GM21367 (cell line): ENCODE data around the gene MTA3.
A peak's percentile ranks its signal among the peaks of the same experiment; 100 is the strongest.

Experiments used
- ATAC-seq: cut with Tn5 transposase; IDR thresholded peaks from one replicate; pipeline ENCODE4 v1.9.1; 2021; ENCODE audit not compliant: unreplicated experiment

MTA3 gene

DNA sequence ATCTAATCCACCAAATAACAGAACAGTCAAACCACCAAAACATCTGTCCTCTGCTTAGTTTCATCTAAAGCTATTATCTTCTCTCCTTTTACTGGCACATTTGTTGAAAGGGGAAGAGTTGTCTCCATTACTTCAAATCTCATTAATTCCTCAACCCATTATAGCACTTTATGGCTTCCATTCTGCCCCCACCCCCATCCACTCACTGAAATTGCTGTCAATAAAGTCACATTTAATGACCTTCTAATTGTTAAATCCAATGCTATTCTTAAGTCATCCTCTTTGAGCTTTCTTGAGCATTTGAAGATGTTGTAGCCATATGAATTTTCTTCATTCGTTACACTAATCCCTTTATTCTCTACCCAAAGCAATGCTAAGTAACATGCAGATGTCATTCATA is 190.3 kb downstream of the MTA3 start:
- no peak for ATAC-seq

DNA sequence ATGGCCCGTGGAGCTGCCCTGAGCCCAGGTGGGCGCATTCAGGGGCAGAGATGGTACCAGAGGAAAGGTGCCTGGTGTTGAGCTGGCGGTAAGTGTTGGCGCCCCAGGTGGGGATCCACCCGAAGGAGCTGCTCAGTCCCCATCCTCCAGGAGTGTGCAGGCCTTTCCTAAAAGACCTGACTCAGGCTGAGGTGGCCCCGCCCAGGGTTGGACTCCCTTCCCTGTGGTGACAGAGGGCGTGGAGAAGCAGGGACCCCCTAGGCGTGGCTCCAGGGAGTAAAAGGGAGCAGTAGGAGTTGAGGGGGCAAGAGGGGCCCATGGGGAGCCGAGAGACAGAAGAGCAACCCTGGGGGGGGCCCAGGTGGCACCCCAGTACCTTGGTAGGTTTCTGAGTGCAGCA is 193.1 kb downstream of the MTA3 start:
- no peak for ATAC-seq

DNA sequence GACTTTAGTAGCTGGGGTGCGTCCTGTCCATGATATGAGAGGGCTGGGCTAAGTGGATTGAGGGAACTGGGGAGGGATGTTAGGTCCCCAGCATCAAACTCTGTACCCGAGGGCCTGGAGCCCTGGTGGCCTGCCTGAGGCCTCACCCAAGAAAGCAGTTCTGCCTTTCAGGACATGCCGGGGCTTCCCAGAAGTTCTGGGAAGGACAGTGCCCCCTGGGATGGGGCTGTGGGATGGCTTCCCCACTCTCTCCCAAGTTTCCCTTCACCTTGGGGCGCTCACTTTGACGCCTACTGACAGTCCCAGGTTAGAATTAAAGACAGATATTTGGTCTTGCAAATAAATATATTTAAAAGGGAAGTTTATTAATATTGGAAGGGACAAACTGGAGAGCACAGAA is 193.7 kb downstream of the MTA3 start:
- no peak for ATAC-seq

DNA sequence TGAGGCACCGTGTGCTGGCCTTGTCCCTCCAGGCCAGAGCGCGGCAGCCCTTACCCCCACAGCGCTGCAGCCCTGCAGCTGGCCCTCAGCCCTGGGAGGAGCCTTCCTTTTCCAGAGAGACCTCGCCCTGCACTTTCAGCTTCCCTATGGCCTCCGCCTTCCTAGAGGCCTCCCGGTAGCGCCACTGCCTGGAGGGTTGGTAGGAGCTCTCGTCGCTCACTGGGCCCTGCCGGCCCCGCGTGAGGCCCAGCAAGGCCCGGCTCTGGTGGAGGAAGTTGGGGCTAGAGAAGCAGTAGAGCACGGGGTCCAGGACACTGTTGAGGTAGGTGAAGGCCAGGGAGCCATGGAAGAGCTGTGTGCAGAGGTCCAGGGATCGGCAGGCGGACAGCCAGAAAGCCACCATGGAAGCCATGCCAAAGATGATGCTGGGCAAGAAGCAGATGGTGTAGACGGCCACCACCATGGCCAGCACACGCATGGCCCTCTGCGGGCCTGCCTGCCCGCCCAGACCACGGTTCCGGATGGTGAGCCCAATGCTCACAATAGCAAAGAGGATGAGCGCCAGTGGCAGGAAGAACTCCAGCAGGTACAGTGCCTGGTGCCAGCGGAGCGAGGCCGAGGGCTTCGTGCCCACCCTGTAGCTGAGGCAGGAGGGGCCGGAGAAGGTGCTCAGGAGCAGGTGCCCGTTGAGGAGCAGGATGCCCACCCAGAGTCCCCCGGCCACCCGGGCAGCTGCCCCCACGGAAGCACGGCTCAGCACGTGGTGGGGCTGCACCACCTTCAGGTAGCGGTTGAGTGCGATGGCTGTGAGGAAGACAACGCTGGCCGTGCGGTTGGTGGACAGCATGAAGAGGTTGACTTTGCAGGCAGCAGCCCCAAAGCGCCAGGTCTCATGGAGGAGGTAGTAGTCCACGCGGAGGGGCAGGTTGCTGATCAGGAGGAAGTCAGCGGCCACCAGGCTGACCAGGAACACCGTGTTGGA is 194.7 kb downstream of the MTA3 start:
- ATAC-seq = no peak

DNA sequence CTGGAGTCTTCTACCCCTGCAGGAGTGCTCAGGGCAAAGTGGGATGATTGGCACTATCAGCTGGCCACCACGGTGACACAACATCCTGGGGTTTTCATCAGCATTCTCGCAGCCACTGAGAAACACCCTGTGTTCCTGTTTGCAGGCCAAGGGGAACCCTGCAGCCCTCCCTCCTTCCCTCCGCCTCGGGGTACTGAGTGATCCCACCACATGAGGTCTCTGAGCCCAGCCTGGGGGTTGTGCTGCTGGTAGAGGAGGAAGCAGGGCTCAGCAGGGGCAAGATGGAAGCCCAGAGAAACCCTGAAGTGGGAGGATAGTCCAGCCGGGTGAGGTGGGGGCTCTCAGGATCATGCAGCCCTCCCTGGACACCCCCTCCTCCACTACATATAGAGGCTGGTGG is 195.7 kb downstream of the MTA3 start, which contains the start of gene OXER1:
TSS of gene OXER1 (minus strand) at position 40 of the 400 bp plus-strand sequence. CDS start 73 bp downstream, outside the sequence.
- no peak for ATAC-seq

DNA sequence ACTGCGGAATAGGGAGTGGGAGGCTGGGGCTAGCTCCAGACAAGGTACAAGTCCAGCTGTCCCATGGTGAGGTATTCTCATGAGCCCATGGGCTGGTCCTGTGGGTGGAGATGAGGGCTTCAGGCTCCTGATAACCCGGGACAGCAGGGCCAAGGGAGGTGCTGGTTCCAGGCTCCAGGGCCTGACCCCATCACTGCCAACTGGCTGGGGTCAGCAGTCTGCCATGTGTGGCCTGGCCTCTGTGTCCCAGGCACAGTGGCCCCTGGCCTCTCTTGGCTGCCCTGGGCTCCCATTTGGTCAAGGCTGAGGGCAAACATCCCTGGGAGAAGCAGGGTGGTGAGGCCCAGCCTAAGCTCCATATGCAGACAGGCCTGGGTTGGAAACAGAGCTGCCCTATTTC is 196.5 kb downstream of the MTA3 start:
- no peak for ATAC-seq

DNA sequence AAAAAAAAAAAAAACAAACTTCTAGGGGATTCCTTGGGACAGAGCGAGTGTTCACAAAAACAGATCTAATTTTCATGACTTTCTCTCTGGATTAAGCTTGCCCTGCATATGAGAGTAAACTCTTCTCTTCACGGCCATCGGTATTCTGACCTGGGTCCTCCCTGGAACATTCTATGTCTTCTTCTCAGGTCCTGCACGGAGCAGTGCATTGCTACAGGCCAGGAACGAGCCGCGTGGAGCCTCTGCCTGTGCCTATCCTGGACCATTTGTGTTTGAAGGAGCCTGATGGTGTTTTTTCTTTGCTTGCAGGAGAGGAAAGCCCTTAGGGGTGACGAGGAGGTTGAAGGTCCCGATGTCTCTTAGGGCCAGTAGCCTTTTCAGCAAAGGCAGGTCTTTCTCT is 197.3 kb downstream of the MTA3 start:
- ATAC-seq = no peak

DNA sequence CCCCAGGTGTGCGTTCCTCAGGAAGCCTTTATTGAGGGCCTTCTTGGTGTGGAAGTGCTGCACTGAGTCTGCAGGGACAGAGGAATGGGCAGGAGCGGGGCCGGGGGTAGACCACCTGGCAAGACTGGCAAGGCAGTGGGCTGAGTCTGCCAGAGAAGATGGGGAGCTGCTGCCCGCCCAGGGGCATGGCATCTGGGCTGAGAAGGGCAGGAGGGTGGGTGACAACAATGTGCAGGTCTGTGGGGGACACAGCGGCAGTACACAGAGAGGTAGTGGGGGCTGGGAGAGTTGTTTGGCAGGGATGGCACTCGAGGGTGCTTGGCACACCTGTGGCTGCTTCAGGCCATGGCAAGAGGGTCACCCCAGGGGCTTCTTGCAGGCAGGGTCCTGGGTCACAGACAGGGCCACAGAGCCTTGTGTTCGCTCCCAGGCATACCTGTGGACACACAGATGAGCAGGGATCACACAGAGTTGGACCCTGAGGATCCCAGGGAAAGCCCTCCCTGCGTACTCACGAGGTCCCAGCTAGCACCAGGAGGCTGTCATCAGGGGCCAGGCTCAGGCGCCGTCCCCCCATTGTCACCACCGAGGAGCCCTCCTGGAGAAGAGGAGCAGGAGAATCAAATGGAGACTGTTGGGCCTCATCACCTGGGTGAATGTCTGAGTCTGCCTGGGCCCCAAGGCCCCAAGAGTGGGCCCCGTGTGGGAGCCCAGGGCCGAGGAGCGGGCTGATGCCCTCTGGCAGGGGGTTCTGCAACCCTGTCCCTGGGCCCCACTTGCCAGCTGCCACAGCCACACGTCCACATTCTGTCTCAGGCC is 198.9 kb downstream of the MTA3 start:
- no peak for ATAC-seq

DNA sequence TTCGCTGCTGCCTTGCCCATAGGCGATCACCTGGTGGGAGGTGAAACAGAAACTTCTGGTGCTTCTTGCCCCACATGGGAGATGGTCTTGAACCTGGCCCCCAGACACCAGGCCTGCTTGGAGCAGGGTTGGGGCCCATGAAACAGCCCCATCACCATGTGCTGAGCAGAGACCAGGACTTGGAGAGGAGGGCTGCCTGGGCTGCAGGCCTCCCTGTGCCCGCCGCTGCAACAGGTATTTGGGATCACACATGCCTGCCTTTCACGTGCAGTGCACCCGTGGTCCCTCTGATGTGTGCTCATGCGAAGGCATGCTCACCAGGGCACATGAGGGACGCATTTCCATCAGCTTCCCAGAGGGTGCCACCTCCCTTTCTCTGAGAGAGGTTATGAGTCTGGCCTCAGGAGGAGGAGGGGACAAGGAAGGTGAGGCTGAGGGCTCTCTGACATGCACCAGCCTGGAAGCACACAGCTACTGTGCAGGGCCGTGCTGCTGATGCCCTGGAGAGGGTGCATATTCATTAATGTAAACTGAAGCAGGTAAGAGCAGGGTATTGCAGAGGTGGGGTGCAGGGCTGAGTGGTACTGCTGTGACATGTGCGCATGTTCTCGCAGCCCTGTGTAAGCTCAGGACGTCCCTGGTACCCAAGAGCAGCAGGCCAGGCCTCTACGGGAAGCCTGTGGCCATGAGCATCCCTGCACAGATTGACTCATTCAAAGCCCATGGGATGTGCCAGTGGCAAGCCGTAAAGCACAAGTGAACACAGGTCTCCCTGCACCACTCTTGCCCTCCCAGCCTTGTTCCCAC is 199.7 kb downstream of the MTA3 start:
- no peak for ATAC-seq

DNA sequence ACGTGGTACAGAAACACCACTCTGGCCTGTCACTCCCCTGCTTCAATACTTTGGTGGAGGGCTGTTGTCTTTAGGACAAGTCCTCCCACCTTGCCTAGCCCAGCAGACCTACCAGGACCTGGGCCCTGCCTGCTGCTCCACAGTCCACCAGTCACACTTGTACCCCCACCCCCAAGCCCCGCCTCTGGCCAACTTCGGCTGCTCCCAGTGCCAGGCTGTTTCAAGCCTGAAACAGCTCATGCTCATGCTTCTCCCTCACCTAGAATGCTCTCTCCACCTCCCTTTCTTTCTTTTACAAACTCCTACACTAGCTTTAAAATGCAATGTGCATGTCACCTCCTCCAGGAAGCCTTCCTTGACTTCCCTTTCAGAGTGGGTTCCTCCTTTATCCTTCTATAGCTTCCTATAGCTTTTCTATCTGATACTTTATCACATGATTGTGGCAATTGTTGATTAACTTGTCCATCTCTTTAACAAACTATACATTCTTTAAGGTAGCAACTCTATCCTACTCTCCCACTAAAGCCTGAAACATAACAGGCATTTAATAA is 200.3 kb downstream of the MTA3 start:
- ATAC-seq = no peak

DNA sequence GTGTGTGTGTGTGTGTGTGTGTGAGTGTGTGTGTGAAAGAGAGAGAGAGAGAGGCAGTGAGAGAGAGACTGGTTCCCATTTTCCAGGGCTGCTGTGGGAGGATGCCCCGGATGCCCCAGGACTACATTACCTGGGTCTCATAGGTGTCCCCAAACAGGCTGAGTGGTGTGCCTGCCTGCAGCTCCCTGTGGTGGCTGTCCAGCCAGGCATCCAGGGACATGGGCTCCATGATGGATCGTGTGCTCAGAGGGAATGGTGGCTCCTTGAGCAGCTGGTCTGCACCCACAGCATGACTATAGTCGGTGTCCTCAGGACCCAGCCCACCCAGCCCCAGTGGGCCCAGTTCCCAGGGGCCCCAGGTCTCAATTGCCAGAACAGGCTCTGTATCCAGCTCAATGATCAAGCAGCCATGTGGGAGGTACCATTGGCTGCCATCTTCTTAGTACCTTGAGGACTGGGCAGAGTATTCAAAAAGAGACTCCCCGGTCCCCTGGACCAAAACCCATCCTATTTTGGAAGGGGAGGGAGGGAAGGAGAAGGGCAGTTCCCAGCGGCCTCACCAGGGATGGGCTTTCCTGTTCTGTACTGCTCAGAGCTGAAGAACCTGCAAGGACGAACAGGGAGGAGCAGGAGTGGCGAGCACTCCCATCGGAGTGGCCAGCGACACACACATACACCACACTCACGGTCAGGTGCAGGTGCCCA is 201.3 kb downstream of the MTA3 start:
- ATAC-seq = no peak

DNA sequence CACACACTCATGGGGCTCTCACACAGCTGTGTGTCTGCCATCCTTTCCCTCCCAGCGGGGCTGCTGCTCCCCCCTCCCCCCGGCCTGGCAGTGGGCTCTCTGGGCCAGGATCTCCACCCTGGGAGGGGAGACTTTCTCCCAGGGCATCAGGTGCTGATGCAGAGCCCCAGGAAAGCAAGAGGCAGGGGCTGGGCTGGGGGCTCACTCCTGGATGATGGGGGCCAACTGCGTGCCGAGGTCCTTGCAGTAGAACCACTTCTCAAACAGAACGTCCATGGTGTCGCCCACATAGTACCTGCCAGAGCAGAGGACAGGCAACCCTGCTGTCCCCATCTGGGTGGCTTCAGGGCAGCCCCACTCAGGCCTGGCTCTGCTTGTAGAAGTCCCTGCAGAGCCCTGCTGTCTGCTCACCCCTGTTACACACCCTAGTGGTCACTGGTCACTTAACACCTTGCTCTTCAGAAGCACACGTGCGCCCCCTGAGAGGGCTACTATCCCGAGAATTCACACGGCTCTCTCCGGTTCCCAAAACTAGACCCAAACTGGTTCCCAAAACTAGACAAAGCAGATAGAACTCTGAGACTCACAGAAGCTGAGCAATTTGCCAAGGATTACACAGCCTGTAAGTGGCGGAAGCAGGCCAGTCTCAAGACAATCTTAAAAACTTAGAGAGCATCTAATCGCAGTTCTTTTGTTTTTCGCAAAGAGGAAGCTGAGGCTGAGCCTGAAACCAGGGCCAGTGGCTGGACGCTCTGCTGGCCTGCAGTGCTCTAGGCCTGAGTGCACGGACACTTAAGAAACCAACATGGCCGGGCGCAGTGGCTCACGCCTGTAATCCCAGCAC is 202.1 kb downstream of the MTA3 start:
- peak; percentile 47 for ATAC-seq

DNA sequence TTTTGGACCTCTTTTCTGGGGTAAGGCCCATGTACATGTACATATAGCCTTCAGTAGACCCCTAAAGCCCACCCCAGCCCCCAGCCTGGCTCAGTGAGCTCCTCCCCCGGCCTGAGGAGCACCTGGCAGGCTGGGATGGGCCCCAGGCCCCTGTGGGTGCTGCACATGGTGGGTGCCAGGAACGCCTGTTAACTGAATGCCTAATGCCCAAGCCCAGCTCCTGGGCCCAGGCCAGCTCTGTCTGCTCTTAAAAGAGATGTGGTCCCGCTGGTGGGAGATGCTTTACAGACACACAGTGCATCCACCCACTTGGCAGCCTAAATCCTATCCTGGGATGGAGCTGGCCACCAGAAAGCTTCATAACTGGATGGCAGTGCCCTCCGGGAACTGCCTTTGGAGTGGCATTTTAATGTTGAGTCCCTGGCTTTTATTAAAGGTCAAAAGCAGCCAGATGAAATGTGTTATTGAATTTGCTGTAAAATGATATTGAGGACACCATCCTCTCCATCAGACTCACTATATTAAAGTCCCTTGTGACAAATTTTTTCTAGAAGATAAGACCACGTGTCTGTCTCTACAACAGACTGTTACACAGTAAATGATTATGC is 203.2 kb downstream of the MTA3 start:
- no peak for ATAC-seq

DNA sequence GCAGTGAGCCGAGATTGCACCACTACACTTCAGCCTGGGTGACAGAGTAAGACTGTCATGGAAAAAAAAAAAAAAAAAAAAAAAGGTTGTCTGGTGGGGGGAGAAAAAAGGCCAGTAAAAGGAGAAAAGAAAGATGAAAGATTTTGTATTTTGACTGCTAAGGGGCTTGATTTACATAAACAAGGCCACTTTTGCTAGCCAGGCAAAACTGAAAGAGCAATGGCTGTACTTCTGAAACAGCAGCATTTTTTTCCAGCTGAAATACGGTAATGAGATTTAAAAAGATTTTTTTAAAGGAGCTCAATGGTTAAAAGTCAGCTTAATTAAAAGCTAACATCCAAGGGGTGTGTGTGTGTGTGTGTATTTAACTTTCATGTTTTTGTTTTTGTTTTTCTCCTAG is 206.8 kb downstream of the MTA3 start:
- peak; percentile 61 for ATAC-seq

DNA sequence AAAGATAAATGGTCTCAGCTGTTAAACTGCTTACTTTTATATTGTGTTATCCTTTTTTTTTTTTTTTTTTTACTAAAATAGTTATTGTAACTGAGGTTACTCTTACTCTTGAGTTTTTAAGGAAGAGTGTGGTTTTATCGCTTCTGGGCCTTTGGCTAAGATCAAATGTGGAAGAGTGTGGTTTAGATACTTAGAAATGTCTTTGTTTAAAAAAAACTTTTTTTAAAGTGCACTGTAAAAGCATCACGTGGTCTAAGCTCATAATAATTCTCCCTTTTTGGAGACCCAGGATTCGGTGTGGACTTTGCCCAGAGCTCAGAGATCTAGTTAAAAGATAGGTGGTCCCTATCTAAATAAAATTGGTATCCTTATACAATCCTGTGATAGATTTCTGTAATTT is 207.4 kb downstream of the MTA3 start:
- ATAC-seq = no peak

DNA sequence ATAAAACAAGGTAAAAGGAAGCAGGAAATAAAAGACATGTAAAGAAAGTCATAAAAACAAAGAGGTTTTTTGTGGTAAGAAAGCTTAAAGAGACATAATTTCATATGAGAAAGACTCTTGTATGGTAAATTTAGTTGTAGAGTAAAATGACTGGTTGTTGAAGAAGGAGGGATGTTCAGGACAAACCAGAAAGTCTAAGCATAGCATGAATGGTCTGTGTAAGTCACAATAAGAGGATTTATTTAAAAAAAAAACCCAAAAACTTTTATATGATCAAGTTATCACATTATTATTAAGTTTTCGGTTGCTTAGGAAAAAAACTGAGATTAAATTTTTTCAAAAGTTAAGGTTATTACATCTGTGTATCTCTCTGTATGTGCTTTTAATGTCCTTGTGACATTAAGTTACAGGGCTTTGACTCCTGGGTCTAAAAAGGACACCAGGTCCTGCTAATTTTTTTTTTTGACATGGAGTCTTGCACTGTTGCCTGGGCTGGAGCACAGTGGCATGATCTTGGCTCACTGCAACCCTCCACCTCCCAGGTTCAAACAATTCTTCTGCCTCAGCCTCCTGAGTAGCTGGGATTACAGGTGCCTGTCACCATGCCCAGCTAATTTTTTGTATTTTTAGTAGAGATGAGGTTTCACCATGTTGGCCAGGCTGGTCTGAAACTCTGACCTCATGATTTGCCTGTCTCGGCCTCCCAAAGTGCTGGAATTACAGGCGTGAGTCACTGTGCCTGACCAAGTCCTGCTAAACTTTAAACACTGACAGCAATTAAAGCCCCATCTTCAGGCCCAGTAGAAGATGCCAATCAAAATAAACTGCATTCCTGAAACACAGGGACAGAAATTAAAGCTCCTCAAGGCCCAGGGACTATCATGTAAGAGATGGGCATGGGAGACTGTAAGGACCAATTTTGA is 209.7 kb downstream of the MTA3 start:
- ATAC-seq = no peak

DNA sequence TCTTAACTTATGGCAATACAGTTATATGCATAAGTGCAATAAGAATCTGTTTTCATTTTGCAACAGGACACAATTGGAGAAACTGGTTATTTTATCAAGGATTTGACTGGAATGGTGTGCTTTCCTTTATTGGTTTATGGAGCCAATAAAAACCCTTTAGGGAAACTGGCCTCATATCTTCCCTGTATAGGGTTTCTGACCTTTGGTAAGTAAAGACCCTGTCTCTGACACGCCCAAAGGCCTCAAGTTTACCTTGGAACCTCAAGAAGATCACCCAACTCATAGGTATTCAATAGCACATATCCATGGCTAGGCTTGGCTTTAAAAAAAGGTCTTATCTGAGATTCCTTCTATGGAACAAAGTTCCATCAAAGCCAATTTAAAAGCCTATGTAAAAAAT is 212.7 kb downstream of the MTA3 start:
- no peak for ATAC-seq

DNA sequence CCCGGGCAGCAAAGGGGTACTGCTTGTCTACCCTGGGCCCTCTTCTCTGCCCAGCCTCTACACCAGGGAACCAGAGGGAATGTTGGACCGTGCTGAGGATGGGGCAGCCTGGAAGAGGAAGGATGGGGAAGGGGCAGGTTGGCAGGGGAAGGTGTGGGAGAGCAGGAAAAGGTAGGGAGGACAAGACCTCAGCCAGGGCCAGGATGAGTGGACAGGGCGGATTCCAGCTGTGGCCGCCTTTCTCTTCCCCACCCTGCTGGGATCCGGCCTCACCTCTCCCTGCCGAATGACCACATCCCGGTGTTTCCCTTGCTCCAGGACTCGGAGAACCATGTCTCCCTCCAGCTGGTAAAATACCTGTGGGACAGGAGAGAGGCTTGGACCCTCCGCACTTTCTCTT is 215.1 kb downstream of the MTA3 start:
- ATAC-seq = no peak
